GM18868 (cell line): ENCODE results near the gene SPAG4.
A peak's percentile ranks its signal among the peaks of the same experiment; 100 is the strongest.

ENCODE experiments used
- ATAC-seq: cut with Tn5 transposase; IDR thresholded peaks from one replicate; pipeline ENCODE4 v1.9.1; 2021; ENCODE audit warnings: mild to moderate bottlenecking, moderate library complexity; ENCODE audit not compliant: unreplicated experiment

The SPAG4 gene, protein sequence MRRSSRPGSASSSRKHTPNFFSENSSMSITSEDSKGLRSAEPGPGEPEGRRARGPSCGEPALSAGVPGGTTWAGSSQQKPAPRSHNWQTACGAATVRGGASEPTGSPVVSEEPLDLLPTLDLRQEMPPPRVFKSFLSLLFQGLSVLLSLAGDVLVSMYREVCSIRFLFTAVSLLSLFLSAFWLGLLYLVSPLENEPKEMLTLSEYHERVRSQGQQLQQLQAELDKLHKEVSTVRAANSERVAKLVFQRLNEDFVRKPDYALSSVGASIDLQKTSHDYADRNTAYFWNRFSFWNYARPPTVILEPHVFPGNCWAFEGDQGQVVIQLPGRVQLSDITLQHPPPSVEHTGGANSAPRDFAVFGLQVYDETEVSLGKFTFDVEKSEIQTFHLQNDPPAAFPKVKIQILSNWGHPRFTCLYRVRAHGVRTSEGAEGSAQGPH

DNA sequence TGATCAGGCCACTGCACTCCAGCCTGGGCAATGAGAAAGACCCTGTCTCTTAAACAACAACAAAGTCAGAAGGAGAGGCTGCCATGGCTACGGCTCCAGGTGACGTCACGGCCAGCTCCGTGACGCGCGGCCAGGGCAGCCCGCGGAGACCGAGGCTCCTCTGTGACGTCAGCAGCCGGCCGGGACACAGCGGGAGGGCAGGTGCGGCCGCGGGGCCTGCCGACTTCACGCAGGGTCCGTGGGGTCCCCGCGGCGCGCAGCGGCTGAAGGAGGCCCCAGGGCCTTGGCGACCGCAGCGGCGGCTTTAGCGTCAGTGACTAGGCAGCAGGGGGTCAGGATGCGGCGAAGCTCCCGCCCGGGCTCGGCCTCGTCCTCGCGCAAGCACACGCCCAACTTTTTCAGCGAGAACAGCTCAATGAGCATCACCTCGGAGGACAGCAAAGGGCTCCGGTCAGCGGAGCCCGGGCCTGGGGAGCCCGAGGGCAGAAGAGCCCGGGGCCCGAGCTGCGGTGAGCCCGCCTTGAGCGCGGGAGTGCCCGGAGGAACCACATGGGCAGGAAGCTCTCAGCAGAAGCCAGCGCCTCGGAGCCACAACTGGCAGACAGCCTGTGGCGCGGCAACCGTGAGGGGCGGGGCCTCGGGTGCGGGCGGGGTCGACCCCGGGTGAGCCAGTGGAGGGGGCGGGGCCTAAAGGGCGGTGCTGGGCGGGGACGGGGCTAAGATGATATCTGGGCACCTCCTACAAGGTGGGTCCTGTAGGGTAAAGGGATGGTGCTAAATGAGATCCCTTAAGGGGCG is at the start of gene SPAG4:
TSS of gene SPAG4 (plus strand) at position 163 of the 798 bp plus-strand sequence. CDS start at position 338, 175 bp downstream.
- ATAC-seq, result peak; percentile 79

DNA sequence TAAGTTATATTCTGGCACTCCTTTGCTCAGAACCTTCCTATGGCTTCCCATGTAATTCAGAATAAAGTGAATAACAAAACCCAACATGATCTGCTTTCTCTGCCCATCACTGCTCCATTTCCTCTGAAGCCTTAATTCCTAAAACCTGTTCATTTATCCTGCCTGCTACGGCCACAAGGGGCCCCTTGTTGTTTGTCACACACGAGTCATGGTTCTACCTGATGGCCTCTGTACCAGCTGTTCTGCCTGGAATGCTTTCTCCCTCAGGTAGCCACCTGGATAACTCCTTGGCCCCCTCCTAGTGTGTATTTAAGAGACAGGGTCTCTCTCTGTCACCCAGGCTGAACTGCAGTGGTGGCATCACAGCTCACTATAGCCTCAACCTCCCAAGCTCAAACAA is 47.0 kb upstream of the SPAG4 start:
- no peak for ATAC-seq

DNA sequence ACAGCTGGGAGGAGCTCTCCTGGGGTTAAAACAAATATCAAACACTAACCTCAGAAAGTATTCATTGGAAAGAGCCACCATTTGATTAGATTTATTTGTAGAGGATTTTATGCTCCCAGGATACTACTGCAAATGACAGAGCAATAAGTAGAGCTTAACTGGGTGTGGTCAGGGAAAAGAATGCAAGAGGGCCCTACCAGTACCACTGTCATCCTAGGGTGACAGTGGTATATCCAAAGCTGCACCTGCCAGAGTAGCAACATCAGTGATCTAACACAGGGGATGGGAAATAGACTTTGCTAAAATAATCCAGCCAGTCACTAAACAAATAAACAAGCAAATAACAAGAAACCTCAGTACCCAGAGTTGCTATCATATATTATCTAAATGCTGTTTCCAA is 44.1 kb upstream of the SPAG4 start:
- ATAC-seq, result no peak

DNA sequence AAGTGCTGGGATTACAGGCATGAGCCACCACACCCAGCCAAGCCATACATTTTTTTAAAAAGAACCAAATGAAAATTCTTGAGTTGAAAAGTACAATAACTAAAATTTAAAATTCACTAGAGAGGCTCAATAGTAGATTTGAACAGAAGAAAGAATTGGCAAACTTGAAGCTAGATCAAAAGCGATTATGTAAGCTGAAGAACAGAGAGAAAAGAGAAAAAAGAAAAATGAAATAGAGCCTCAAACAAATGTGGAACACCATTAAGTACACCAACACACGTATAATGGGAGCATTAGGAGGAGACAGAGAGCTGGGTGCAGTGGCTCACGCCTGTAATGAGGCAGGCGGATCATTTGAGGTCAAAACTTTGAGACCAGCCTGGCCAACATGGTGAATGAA is 42.8 kb upstream of the SPAG4 start:
- no peak for ATAC-seq

DNA sequence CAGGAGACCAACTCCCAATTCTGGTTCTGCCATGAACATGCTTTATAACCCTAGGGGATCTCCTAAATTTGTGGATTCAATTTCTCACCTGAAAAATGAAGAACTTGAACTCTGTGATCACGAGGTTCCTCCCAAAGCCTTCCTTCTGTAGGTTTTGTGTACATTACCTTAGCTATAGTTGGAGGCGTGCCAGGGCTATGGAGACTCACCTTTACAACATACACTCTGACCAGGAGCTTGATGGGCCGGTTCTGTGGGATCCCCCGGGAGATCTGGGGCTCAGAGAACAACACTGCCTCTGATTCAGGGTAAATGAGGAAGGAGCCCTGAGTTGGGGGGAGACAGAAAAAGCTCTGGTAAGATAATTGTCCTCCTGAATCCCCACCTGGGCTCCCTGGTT is 39.7 kb upstream of the SPAG4 start:
- ATAC-seq, result no peak

DNA sequence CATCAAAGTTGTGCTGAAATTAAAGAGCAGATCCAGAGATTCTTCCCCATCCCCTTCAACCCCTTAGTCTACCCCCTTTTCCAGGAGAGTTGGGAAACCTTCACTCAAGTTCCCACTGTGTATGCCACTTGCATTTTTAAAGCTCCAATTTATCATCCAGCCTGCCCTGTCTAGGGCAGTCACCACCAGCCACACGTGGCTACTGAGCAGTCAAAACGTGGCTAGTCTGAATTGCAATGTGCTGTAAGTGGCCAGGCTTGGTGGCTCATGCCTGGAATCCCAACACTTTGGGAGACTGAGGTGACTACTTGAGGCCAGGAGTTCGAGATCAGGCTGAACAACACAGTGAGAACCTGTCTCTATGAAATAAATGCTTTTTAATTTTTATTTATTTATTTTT is 38.8 kb upstream of the SPAG4 start:
- no peak for ATAC-seq

DNA sequence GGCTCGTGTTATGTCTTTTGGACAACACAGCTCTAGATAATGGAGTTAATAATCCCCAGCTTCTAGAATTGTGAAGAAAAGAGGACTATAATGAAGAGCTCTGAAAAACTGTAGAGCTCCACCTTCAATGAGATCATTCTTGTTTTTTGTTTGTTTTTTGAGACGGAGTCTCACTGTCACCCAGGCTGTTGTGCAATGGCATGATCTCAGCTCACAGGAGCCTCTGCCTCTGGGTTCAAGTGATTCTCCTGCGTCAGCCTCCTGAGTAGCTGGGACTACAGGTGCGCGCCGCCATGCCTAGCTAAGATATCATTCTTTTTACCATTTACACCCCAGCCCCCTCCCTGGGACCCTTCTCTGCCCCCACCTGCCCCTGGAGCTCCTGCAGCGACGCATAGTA is 37.2 kb upstream of the SPAG4 start:
- ATAC-seq, result no peak

DNA sequence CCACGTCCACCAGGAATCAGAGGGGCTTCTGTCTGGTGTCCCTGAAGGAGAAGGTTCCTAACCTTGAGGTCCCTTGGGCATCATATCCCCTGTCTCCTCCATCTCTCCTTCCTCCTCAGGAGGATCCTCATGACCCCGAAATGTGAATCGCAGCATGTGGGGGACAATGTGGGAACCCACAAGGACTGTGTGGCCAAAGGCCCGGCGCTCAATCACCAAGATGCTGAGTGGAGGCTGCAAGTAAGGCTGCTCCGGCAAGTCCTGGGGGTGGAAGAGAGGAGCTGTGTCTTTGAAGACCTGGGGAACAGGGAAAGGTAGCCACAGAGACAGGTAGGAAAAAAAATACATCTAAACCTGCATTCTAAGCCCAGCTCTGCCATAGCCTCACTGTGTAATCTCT is 36.4 kb upstream of the SPAG4 start:
- no peak for ATAC-seq

DNA sequence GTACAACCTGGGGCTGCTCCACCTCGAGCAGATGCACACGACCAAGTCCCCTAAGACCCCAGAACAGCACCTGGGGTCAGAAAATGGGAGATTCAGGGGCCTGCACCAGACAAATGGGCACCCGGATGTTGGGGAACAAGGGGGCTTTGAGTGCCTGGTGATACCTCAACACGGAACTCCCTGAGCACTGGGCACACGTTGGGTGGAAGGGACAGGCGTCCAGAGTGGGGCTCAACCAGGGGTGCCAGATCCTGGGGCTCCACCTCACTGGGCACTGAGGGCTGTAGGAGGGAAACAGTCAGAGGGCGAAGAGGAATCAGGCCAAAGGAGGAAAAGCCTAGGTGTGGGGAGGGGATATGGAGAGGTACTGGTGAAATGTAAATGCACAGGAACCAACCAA is 33.5 kb upstream of the SPAG4 start:
- ATAC-seq, result no peak

DNA sequence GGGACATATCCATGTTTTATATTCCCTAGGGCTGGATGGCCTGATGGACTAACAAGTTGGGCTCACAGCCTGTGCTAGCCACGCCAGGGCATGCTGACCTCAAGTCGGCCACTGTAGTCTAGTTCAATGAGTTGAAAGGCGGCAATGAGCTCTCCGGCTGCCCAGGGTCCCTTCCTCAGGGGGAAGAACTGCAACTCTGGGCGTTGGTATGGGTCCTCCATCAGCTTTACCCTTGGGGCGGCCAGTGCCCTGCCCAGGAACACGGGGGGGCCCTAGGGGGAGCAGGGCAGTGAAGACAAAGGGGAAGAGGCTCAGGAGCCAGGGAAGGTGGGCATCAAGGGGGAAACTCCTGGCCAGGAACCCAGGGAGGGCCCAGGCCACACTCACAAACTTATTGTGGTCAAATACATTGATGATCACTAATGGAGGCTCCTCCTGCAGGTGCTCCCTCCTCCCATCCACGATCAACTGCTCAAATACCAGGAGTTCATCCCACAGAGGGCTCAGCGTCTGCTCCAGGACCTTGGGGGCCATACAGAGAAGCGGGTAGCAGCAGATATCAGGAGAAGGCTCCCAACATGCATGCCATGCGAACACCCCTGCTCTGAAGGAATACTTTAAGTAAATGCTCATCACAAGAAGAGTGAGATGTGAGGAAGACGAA is 32.8 kb upstream of the SPAG4 start:
- ATAC-seq, result no peak

DNA sequence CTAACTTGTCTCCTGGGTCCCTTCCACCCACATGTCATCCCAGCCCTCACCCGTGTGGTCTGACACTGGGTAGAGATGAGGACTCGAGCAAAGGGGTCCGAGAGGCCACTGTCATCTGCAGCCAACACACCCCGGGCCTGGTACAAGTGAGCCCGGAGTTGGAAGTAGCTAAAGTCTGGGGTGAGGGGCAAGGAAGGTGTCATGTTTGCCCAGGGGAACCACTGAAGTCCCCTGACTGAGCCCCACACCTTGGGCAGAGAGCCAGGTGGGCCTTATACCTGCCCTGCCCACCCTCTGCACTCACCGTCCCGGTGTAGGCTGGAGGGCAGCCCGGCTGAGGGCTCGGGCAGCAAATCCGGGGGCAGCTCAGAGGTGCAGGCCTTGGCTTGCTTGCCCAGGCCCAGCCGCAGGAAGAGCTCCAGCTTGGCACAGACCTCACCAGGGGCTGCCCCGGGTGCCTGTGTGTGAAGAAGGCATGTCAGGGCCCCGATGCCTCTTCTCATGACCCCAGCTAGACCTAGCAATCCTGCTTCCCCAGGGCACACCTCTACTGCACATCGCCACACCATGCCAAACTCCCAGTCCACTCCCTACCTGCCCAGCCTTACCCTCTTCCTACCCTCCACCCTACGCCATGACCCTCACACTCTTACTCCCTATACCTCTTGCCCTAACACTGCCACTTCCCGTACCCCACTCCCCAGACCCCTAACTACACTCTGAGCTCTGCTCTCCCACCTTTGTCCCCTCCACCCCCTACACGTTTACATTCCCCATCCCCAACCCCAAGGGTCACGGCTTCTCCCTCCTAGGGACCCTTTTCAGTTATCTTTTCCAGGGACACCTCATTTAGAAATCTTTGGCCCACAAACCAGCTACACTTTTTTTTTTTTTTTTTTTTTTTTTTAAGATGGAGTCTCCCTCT is 31.7 kb upstream of the SPAG4 start:
- ATAC-seq, result no peak

DNA sequence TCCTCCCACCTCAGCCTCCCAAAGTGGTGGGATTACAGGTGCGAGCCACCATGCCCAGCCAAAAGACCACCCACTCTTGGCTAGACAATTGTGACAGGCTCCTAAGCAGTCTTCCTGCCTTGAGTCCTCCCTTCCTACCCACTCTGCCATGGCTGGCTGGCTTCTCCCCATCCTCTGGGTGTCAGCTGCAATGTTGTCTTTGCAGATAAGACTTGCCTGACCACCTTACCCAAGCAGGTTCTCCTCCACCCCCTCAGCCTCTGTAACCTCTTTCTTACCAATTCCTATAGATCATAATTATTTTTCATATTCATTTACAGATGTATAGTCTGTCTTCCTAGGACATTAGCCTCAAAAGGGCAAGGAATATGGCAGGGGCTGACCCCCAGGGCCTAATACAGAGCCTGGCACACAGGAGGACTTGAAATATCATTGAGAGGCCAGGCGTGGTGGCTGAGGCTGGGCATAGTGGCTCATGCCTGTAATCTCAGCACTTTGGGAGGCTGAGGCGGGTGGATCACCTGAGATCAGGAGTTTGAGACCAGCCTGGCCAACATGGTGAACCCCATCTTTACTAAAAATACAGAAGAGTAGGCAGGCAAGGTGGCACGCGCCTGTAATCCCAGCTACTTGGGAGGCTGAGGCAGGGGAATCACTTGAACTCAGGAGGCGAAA is 28.7 kb upstream of the SPAG4 start:
- no peak for ATAC-seq

DNA sequence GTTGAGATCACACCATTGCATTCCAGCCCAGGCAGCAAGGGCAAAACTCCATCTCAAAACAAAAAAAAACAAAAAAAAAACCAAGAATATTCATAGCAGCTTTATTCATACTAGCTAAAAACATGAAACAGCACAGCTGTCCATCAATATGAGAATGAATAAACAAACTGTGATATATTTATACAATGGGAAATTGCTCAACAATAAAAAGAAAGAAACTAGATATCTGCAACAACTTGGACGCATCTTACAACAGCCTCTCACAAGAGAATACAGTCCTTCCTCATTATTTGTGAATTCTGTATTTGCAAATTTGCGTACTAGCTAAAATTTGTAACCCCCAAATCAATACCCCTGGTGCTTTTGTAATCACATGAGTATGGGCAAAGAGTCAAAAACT is 28.2 kb upstream of the SPAG4 start:
- ATAC-seq, result no peak

DNA sequence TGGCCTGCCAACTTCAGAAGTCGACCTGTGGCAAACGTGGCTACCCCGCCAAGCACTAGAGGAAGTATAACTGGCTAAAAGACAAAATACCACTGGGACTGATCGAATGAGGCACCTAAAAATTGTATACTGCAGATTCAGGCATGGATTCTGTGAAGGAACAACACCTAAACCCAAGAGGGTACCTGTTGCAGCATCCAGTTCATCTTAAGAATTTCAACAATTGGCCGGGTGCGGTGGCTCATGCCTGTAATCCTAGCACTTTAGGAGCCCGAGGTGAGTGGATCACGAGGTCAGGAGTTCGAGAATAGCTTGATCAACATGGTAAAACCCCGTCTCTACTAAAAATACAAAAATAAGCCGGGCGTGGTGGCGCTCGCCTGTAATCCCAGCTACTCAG is 27.2 kb upstream of the SPAG4 start:
- ATAC-seq, result no peak

DNA sequence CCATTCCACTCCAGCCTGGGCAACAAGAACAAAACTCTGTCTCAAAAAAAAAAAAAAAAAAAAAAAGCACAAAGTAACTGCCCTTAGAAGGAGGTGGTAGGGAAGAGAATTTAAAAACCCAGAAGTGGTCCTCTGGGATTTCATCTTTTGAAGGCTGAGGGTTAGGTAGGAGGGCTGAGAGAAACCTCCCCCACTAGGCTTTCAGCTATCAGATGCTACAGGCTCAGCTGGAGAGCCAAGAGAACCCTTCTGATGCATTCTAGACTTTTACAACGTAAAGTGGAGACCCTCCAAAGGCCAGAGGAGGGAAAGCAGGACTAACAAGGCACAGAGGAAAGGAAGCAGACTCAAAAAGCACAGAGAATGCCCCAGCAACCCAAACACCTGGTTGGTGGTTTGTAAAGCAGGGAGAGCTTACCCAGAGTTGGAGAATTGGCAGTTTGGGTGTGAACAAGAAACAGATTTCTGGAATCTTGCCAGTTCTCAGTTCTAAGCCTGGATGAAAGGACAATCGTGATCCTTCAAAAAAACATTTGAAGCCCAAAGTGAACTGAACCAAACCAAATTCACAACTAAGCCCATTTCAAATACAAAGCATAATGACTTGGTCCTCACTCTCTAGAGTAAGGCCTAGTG is 23.2 kb upstream of the SPAG4 start:
- ATAC-seq, result no peak

DNA sequence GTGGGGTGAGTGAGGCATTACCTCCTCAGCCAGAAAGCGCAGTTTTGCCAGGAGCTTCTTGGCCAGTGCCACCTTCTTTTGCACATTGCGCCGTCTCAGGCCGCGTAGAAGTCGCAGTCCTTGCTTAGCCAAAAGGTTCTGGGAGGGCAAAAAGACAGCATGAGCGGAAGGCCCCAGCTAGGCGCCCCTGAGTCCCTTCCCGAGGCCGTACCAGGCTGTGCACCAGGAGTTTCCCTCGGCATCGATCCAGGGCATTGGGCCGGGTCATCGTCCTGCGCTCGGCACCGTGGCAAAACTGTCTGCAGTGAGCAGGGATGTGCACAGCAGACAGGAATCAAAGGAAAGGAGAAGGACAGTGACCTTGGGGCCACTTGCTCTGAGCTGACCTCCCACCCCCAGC is 20.2 kb upstream of the SPAG4 start:
- ATAC-seq, result no peak

DNA sequence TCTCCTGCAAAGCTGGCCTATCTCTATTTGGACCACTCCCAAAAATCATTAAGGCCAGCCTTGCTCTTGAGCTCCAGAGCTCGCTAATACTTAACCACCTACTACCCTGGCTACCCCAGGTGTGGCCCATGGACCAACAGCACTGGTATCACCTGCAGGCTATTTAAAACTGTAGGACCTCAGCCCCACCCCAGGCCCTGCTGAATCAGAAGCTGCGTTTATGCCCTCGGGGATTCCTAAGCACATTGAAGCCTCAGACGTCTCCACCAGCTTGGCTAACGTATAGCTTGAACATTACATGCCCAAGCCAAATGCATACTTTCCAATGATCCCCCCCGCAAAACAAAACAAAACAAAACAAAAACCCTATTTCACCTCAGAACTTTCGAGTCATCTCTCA is 19.7 kb upstream of the SPAG4 start:
- no peak for ATAC-seq

DNA sequence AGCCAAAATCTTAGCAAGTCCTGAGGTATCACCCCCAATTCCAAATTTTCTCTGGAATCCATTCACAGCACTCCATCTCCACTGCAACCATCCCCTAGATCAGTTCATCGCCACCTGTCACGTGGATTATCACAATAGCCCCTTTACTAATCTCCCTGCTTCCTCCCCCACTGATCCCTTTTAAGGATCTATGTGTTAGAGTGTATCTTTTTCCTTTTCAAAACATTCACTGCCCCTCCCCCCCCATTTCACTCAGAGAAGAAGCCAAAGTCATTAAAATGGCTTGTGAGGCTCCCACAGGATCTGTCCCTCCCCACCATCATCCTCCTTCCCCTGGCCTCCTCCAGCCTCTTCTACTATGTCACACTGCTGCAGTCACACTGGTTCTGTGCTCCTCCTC is 18.4 kb upstream of the SPAG4 start:
- no peak for ATAC-seq

DNA sequence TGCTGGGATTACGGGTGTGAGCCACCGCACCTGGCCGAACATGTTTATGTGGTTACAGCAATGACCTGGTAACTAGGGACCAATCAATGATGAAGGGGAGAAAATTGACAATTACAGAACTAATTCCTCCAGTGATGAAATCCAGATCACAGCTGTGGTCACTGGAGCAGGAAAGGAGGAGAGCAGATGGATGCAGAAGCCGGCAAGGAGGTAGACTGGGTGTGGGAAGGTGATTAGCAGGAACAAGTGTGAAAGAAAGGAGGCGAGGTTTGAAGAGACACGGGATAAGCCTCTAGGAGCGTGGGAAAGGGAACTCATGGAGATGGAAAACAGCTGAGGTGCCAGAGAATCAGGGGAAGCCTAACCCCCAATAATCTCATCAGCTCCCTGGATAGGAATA is 17.2 kb upstream of the SPAG4 start:
- ATAC-seq, result no peak
